ENCODE results near the gene ESR1.

ESR1 gene

DNA sequence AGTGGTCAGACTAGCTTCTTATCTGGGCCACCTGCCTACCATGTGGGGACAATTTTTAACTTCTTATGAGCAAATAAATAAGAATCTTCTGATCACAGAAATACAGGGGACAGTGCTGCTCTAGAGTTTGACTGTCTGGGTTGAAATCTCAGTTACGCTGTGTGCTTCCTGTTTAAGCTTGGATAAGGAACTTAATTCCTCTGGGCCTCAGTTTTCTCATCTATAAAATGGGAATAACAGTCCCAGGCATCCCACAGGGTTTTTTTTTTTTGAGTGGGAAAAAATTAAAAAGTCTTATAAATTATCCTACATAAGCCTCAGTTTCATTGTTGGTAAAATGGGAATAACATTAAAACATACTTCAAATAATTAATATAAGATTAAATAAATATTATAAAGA is 340.9 kb downstream of the ESR1 start:
- no peak overlapping the region for H3K4me3 ChIP-seq (ENCODE audit: low read depth, low read length)
- DNase-seq (ENCODE audit: low read depth) = no peak

DNA sequence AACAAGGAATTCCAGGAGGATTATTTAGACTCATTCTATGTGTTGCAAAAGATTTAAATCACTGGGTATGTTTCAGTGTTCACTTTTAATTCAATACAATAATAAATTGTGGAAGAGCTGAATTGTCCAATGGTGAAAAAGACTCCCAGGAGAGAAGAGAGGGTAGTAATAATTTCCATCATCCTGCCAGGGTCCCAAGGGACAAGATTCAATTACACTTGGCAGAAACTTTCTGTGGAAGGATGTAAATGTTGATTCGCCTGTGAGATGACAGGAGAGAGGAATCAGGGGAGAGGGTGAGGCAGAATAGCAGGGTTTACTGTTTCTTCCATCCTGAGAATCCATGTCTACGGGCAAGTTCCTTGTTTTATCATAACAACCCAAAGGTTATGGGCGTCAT is 342.7 kb downstream of the ESR1 start:
- peak; percentile 64 for DNase-seq (ENCODE audit: low read depth)

DNA sequence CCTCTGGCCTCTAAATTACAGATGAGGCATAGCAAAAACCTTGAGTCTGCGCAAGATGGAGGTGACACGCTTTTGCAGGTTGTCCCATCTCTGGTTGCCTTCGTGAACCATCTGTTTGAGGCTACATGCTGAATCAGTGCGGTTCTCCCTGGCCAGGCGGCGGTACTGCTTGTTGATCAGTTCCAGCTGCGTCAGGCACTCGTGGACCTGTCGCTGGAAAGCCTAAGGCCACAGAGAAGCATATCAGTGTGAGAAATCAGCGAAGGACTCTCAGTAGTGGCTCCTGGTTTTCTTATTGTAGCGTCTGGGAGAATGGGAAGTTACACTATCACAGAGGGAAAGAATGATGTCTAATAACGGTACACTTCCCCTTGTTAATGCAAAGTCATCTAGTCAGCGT is 344.4 kb downstream of the ESR1 start:
- H3K4me3 ChIP-seq (ENCODE audit: low read depth, low read length) = no peak overlapping the region
- DNase-seq (ENCODE audit: low read depth) = no peak

More for the DNA sequence above, 342.7 kb downstream of the ESR1 start:
- H3K4me3 ChIP-seq (ENCODE audit: low read depth, low read length) = no peak overlapping the region

DNA sequence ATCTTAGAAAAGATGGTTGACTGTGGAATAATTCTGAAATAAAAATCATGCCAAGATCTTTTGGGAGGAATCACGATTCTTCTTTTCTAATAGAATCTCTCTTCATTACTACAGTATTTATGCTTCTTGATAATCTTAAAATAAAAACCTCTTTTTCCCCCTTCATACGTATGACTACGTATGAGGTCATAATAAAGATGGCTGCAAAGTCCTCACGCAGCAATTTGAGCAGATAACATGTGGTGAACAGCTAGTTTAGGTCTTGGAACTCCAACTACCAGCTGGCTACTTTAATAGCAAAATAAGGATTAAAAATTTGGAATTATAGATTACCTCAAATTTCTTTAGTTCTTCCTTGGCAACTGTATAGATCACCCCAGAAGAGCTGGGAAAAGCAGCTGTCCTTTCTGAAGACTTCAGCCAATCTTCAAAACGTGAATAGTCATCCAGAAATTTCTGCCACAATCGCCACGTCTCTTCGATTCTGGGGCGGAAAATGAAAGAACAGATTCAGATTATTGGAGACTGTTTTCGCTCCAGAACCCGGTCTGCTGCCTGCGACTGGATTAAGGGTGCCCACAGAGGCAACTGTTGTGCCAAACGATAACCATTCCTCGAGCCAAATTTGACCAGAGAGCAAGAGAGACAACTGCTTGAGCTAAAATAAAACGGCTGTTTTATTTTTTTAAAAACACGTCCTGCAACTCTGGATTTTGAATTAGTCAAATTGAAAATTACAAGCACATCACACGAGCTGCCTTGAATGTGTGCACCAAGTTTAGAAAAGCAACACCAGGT is 347.3 kb downstream of the ESR1 start:
- DNase-seq (ENCODE audit: low read depth) = no peak
- no peak overlapping the region for H3K4me3 ChIP-seq (ENCODE audit: low read depth, low read length)

DNA sequence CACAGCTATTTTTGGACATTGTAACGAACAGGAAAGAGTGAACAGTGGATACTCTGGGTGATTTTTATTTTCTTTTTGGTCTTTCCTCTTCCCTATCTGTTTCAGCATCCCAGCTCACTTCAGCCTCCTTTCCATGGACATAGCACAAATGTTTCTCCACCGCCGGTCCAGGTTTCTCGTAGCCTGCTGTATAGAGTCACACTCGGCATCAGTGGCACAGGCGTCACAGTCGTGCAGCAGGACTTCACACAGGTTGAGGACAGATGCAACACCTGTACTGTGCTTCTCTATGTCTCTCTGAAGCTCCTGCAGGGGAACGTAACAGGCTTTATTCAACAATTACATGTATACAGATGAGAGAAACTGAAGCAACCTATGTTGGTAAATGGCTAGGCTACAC is 348.3 kb downstream of the ESR1 start:
- no peak for DNase-seq (ENCODE audit: low read depth)

DNA sequence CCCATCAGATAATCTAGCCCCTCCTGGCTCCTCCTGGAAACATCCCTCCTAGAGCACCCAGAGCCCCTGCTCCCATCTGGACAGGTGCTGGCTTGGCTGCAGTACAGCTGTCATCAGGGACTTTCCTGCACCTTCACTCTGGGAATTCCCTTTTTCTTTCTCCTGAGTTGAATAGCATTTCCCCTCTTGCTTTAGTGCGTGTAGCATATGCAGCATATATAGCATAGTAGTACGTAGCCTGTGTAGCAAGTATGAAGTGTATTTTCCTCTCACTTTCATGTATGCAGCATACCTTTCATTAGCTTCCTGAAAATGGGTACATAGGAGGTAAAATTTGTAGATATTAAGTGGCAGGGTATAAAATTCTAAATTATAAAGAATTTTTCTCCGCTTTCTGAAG is 352.9 kb downstream of the ESR1 start:
- H3K4me3 ChIP-seq (ENCODE audit: low read depth, low read length) = no peak overlapping the region
- no peak for DNase-seq (ENCODE audit: low read depth)

More for the DNA sequence above, 348.3 kb downstream of the ESR1 start:
- H3K4me3 ChIP-seq (ENCODE audit: low read depth, low read length) = no peak overlapping the region

DNA sequence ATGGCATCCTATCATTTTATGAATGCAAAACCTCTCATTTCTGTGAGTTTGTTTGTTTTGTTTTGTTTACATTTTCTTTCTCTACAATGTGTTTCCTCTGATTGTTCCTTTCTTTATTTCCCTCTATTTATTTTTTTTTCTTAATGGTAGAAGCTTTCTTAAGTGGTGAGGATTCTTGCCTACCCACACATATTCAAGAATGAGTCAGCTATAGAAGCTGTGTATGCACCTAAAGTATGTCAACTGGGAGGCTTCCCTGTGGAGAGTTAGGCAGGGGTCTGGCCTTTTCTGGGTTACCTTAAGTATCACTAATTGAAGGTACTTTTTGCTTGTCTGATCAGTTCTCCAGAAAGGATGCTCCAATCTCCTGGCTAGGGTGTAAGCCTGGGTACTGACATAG is 354.0 kb downstream of the ESR1 start:
- peak; percentile 34 for DNase-seq (ENCODE audit: low read depth)
- H3K4me3 ChIP-seq (ENCODE audit: low read depth, low read length) = no peak overlapping the region

DNA sequence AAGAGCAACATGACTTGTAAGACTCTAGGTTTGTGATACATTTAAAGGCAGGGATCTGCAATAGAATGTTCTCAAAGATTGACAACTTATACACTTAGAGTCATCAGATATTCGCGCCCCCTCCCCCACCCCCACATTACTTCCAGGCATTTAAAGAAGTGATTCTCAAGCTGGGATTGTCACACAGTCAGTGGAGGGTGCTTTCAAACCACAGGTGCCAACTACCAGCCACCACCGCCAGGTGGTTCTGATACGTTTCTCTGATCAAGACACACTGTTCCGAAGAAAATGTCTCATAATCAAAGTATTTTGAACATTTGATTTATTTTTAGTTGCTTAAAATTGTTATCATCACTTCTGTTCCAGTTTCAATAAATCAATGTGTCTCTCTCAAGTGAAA is 357.5 kb downstream of the ESR1 start:
- H3K4me3 ChIP-seq (ENCODE audit: low read depth, low read length) = no peak overlapping the region
- DNase-seq (ENCODE audit: low read depth) = no peak

DNA sequence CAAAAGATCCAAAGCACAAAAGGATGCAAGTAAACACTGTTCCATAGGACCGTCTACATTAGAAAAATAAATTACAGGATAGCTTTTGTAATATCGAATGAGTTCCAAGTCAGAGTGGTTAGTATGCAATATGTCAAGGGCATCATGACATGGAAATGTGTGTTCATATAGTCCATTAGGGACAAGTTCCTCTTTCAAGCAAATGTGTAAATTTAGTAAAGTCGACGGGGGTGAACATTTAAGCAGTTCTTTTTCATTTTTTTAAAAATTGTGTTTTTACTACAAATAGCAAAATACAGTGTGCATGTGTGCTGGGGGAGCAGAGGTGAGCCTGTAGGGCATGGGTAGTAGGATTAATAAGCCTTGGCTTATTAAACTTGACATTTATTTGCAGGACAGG is 359.0 kb downstream of the ESR1 start:
- no peak overlapping the region for H3K4me3 ChIP-seq (ENCODE audit: low read depth, low read length)
- no peak for DNase-seq (ENCODE audit: low read depth)

DNA sequence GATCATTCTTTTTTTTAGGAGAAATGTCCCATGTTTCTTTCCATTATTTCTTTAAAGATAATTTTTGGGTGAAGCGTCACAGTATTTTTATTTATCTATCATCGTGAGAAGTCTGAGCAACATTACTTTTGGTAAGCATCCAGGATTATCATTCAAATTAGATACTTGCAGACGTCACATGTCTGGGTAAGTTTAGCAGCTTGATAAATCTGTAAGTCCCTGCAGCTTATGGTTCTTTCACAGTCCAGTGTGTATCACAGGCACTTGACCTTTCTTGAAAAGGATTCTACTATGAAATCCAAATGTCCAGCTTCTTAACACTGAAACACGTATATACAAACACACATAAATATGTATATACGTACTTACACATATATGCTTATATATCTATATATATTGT is 359.4 kb downstream of the ESR1 start:
- DNase-seq (ENCODE audit: low read depth) = no peak
- H3K4me3 ChIP-seq (ENCODE audit: low read depth, low read length) = no peak overlapping the region

DNA sequence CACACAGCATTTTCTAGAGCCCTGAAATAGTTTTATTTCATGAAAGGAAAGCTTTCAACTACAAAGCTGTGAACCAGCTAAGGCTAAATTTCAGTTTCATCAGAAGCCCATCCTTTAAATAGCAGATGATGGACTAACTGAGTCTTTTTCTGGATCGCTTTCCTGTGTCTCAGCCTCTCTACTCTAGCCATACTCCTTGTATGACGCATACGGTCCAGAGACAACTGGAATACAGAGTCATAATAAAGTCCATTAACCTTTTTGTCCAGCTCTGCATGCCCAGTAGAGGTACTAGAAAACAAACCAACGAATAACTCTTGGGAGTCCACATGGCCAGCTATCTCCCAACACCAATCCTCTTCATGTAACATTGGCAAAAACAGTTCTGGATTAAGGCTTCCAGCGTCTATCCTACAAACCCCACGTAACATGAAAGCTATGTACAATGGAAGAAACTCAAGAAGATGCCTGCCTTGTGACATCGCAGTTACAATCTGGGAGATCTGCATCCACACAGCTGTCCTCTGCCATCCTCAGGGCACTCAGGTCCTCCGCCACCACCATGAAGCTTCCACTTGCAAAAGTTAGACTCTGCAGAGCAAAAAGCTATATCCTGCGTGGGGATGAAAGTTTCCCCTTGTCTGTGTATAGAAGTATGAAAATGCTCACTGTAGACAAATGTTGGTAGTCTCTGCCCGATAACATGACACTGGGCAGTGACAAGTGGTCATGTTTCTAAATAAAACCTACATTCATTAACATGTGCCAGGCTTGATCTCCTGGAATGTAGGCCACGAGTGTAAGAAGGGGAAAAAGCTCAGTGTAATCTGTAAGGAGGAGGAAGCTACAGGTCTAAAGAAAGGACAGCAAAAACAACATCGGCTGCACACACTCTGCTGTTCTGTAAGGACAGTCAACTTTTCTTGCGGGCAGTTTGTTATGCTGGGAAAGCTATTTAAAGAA is 360.4 kb downstream of the ESR1 start:
- H3K4me3 ChIP-seq (ENCODE audit: low read depth, low read length) = no peak overlapping the region
- DNase-seq (ENCODE audit: low read depth) = no peak

DNA sequence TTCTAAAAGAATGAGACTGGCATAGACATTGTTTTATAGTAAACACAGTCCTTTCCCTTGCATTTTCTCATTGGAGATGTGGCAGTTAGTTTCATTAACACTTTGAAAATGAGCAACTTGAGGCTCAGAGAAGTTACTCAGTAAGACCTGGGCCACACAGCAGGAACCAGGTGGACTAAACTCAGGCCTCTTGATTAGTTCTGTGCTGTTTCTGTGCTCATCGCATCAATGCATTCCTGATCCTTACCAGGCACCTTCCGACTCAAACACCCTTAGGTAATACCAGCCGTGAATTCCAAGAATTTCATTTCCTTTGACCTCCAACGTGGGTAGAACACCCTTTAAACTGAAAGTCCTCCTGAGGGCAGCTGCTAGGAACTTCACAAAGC is 362.8 kb downstream of the ESR1 start:
- DNase-seq (ENCODE audit: low read depth) = no peak
- no peak overlapping the region for H3K4me3 ChIP-seq (ENCODE audit: low read depth, low read length)

DNA sequence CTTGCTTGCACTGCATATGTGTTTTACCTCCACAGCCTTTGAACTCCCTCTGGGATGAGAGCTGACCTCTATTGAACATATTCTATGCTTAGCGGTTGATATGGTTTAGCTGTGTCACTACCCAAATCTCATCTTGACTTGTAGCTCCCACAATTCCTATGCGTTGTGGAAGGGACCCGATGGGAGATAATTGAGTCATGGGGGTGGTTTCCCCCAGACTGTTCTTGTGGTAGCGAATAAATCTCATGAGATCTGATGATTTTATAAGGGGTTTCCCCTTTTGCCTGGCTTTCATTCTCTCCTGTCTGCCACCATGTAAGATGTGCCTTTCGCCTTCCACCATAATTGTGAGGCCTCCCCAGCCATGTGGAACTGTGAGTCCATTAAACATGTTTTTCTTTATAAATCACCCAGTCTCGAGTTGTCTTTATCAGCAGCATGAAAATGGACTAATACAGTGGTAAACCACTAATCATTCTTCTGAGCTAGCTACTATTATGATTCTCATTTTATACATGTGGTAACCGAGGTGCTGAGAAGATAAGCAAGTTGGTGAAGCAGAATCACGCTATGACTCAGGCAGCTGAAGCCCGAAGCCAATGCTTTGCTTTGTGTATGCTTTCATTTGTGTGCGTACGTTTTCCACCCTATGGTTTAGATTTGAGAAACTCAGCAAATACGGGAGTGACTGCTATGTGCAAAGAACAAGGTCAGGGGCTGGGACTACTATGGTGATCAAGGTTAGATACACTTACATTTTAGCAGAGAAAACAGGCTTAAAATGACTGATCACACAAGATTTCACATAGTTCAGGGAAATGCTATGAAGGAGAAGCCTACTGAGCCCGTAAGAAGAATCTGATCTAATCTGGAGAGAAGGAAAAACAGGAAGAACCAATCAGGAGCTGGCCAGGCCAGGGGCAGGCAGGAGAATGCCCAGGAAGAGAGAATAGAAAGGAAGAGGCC is 363.5 kb downstream of the ESR1 start:
- DNase-seq (ENCODE audit: low read depth) = no peak
- H3K4me3 ChIP-seq (ENCODE audit: low read depth, low read length) = no peak overlapping the region

DNA sequence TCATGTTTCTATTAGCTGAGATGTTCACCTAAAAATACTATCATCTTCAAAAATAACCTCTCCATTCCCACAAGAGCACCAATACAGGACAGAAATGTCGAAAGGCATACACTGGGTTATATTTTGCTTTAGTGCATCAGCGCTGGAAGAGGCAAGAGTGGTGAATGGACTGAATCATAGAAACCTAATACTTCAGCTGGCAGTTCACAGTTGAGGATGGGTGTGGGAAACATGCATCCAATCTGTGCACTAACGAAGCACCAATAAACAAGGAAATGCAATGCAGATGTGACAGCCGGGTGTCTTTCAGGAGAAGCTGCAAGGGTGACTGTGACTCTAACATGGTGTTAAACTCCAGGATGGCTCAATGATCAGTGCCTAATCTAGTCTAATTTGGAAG is 365.8 kb downstream of the ESR1 start:
- no peak for DNase-seq (ENCODE audit: low read depth)
- H3K4me3 ChIP-seq (ENCODE audit: low read depth, low read length) = no peak overlapping the region

DNA sequence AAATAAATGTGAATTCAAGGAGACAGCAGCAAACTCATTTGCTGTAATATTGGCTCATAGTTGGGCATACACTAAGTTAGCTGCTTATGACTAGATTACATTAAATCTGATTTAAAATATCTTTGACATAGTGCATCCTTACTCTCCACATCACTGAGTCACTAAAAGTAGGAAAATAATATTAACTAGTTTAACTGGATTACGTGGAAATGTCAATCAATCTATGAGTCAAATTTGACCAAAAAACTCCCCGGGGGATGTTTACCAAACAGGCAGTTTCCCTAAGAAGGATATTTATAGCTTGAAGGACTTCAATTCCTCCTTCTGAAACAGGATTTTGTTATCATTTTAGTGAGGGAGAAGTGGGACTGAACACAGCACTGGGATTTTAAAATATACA is 366.5 kb downstream of the ESR1 start:
- no peak overlapping the region for H3K4me3 ChIP-seq (ENCODE audit: low read depth, low read length)
- DNase-seq (ENCODE audit: low read depth) = no peak

DNA sequence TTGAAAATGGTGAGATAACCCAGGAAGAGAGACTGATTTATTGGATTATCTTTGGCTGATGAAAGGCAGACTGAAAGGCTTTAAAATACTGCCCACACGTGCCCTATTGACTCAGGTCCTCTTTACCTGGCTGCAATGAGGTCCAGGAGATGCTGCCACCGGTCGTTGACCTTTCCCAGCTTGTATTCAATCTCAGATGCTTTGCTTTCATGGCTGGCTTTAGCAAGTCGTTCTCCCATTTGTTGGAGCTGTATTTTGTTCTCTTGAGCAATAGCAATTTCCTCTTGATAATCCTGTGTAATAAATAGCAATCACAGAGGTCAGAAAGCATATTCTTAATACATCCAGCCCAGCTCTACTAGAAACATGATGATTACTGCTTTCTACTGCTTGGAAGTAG is 368.8 kb downstream of the ESR1 start:
- no peak for DNase-seq (ENCODE audit: low read depth)
- no peak overlapping the region for H3K4me3 ChIP-seq (ENCODE audit: low read depth, low read length)
